Neuron (in vitro differentiated cells): ENCODE data around the gene ZNF468.
"Not testable (repeated sequence)": the region's sequence is repeated elsewhere in the genome, so short reads cannot be mapped to it uniquely, and the experiment has no call there.

Experiments used
- H2AFZ ChIP-seq: one replicate; pipeline ENCODE4 v1.6.1; 2013; ENCODE audit warnings: low read depth, mild to moderate bottlenecking, inconsistent platforms, low read length, moderate library complexity
- H3K27me3 ChIP-seq: one replicate; pipeline ENCODE4 v1.6.1; 2013; ENCODE audit warnings: low read length; ENCODE audit not compliant: insufficient read depth
- H3K36me3 ChIP-seq: one replicate; pipeline ENCODE4 v1.6.1; 2013; ENCODE audit warnings: low read length; ENCODE audit not compliant: insufficient read depth
- H3K4me1 ChIP-seq: one replicate; pipeline ENCODE4 v1.6.1; 2013; ENCODE audit warnings: low read length; ENCODE audit not compliant: insufficient read depth
- H3K4me3 ChIP-seq: 2 replicates; pipeline ENCODE4 v1.5.1; 2013; ENCODE audit warnings: mild to moderate bottlenecking, low read length, moderate library complexity
- H3K9me3 ChIP-seq: one replicate; pipeline ENCODE4 v1.6.1; 2013; ENCODE audit warnings: low read length

ZNF468 gene

GRCh38 chr19:52799950-52800640 is 57.3 kb downstream of the ZNF468 start:
- H2AFZ ChIP-seq, H3K4me1 ChIP-seq, H3K4me3 ChIP-seq, H3K27me3 ChIP-seq: not testable (repeated sequence)
- peaks cover 69% of the 10 kb centered on the region for H3K9me3 ChIP-seq
- H3K36me3 ChIP-seq = peaks cover 52% of the 10 kb centered on the region

GRCh38 chr19:52789440-52789839 is 68.0 kb downstream of the ZNF468 start:
- H3K4me1 ChIP-seq = peaks cover 7% of the 10 kb centered on the region
- no peaks in the 10 kb centered on the region for H3K27me3 ChIP-seq
- H3K4me3 ChIP-seq = no peak overlapping the region
- H3K36me3 ChIP-seq = no peaks in the 10 kb centered on the region
- no peak overlapping the region for H2AFZ ChIP-seq
- peaks cover 3% of the 10 kb centered on the region for H3K9me3 ChIP-seq
